SK-N-SH (cell line): ENCODE measurements around the gene IDE. TPM values are rescaled to one million over a fixed set of nuclear protein-coding genes. Genes with fewer than 3 reads are reported as not detected.

Experiments used
- CTCF ChIA-PET: fragments of 300-600, 350-600 bp; formaldehyde crosslinking; extraction: SDS; loops from one replicate; lab custom pipeline; 2021; lab: Yijun Ruan, JAX
- POLR2A ChIA-PET: fragments of 350-600 bp; sonication (Branson Sonifier 250); formaldehyde crosslinking; extraction: SDS; loops from one replicate; lab custom pipeline; 2020; ENCODE audit warnings: antibody characterized with exemption, inconsistent platforms; lab: Yijun Ruan, JAX
- DNase-seq: peaks from one replicate; pipeline ENCODE4 v3.0.0; 2012
- H2AFZ ChIP-seq: fragments of 200-600 bp; sonication (generic); 2 replicates; pipeline ENCODE4 v1.8.1; 2016; ENCODE audit warnings: antibody characterized with exemption, mild to moderate bottlenecking, low read depth
- H3F3A ChIP-seq: fragments of 200-600 bp; sonication (generic); replicated peaks from 2 replicates; pipeline ENCODE3; 2016; ENCODE audit warnings: antibody characterized with exemption, mild to moderate bottlenecking; ENCODE audit not compliant: insufficient read depth
- H3K27ac ChIP-seq, 2 experiments: fragments of 200-500 bp in 1 of 2; fragments of 200-600 bp in 1 of 2; sonication (Bioruptor generic) in 1 of 2; sonication (generic), shearing (Covaris generic) in 1 of 2; 2 replicates each; pipeline versions ENCODE4 v1.5.1 to v1.6.1; 2014 to 2016; ENCODE audit warnings: low read depth in 2 of 2, inconsistent platforms in 1 of 2, low read length in 1 of 2, mild to moderate bottlenecking in 1 of 2, mixed read lengths in 1 of 2
- H3K27me3 ChIP-seq: fragments of 200-600 bp; sonication (generic), shearing (Covaris generic); 2 replicates; pipeline ENCODE4 v1.6.1; 2016; ENCODE audit warnings: mixed run types; ENCODE audit not compliant: insufficient read depth
- H3K36me3 ChIP-seq, 2 experiments: fragments of 200-500 bp in 1 of 2; fragments of 200-600 bp in 1 of 2; sonication (Bioruptor generic) in 1 of 2; sonication (generic) in 1 of 2; replicated peaks in 1 of 2; 2 replicates each; pipeline versions ENCODE3 to v1.5.1; 2014 to 2016; ENCODE audit warnings: low read length in 1 of 2, mild to moderate bottlenecking in 1 of 2; ENCODE audit not compliant: insufficient read depth in 2 of 2, control insufficient read depth in 1 of 2
- H3K4me1 ChIP-seq, 2 experiments: fragments of 200-500 bp in 1 of 2; fragments of 200-600 bp in 1 of 2; sonication (Bioruptor generic) in 1 of 2; sonication (generic), shearing (Covaris generic) in 1 of 2; 2 replicates each; pipeline versions ENCODE4 v1.5.1 to v1.6.1; 2014 to 2016; ENCODE audit warnings: low read depth in 1 of 2, low read length in 1 of 2, mixed run types in 1 of 2; ENCODE audit not compliant: insufficient read depth in 2 of 2, control insufficient read depth in 1 of 2
- H3K4me2 ChIP-seq: fragments of 200-600 bp; sonication (generic), shearing (Covaris generic); 2 replicates; pipeline ENCODE4 v1.6.1; 2017; ENCODE audit warnings: mixed run types
- H3K4me3 ChIP-seq, 2 experiments: fragments of 200-500 bp in 1 of 2; fragments of 200-600 bp in 1 of 2; sonication (Bioruptor generic) in 1 of 2; sonication (generic), shearing (Covaris generic) in 1 of 2; 2 replicates each; pipeline versions ENCODE4 v1.5.1 to v1.8.1; 2014 to 2016; ENCODE audit warnings: low read depth in 2 of 2, inconsistent platforms in 1 of 2, low read length in 1 of 2, mild to moderate bottlenecking in 1 of 2, mixed read lengths in 1 of 2, moderate library complexity in 1 of 2
- H3K79me2 ChIP-seq: fragments of 200-600 bp; sonication (generic); 2 replicates; pipeline ENCODE4 v1.8.1; 2017; ENCODE audit warnings: mild to moderate bottlenecking; ENCODE audit not compliant: insufficient read depth
- H3K9ac ChIP-seq: fragments of 200-600 bp; sonication (generic); 2 replicates; pipeline ENCODE4 v1.6.1; 2017; ENCODE audit warnings: mixed run types
- H3K9me2 ChIP-seq: fragments of 200-600 bp; sonication (generic); 2 replicates; pipeline ENCODE4 v1.6.1; 2017; ENCODE audit warnings: mixed run types
- H3K9me3 ChIP-seq: fragments of 200-600 bp; sonication (generic); 2 replicates; pipeline ENCODE4 v1.6.1; 2017; ENCODE audit warnings: mixed run types, mild to moderate bottlenecking, moderate library complexity
- H4K20me1 ChIP-seq: fragments of 200-600 bp; sonication (generic); 2 replicates; pipeline ENCODE4 v1.6.1; 2017; ENCODE audit warnings: mild to moderate bottlenecking, mixed run types; ENCODE audit not compliant: insufficient read depth
- CHD2 ChIP-seq: fragments of 150-350 bp; IDR thresholded peaks from 2 replicates; pipeline ENCODE4 v1.6.1; 2018; ENCODE audit warnings: low read length; ENCODE audit not compliant: partially characterized antibody
- CTCF ChIP-seq: fragments of 200-600 bp; sonication (generic); IDR thresholded peaks from 2 replicates; pipeline ENCODE4 v1.6.1; 2017; ENCODE audit warnings: antibody characterized with exemption, mild to moderate bottlenecking, moderate library complexity
- EP300 ChIP-seq, 2 experiments: IDR thresholded peaks; 2 replicates each; pipeline versions ENCODE4 v1.4.0 to v1.6.1; 2012; ENCODE audit warnings: borderline replicate concordance in 1 of 2, low read depth in 1 of 2, low read length in 1 of 2
- FOXM1 ChIP-seq: IDR thresholded peaks from 2 replicates; pipeline ENCODE4 v1.4.0; 2012; ENCODE audit warnings: low read depth, mild to moderate bottlenecking
- GATA2 ChIP-seq: sonication (generic); formaldehyde crosslinking; IDR thresholded peaks from 2 replicates; pipeline ENCODE4 v1.5.0; 2020; ENCODE audit warnings: mild to moderate bottlenecking, missing genetic modification reagents
- MXI1 ChIP-seq: IDR thresholded peaks from 2 replicates; pipeline ENCODE4 v1.6.1; 2012; ENCODE audit warnings: mild to moderate bottlenecking, low read depth, low read length, improper control_type of control experiment
- NFIC ChIP-seq: IDR thresholded peaks from 2 replicates; pipeline ENCODE4 v1.4.0; 2012; ENCODE audit warnings: borderline replicate concordance
- NRF1 ChIP-seq: IDR thresholded peaks from 2 replicates; pipeline ENCODE4 v1.6.1; 2012; ENCODE audit warnings: low read depth, mild to moderate bottlenecking, low read length
- POLR2AphosphoS5 ChIP-seq: IDR thresholded peaks from 2 replicates; pipeline ENCODE4 v1.6.1; 2012; ENCODE audit warnings: low read depth, low read length
- RAD21 ChIP-seq: IDR thresholded peaks from 2 replicates; pipeline ENCODE4 v1.6.1; 2012; ENCODE audit warnings: mild to moderate bottlenecking, low read length
- REST ChIP-seq: IDR thresholded peaks from 2 replicates; pipeline ENCODE4 v1.6.1; 2012; ENCODE audit warnings: mild to moderate bottlenecking, low read depth, low read length, moderate library complexity
- RFX5 ChIP-seq: IDR thresholded peaks from 2 replicates; pipeline ENCODE4 v1.6.1; 2012; ENCODE audit warnings: mild to moderate bottlenecking, improper control_type of control experiment, low read length
- SMC3 ChIP-seq: IDR thresholded peaks from 2 replicates; pipeline ENCODE4 v1.6.1; 2012; ENCODE audit warnings: low read depth, low read length, improper control_type of control experiment
- TAF1 ChIP-seq: IDR thresholded peaks from 2 replicates; pipeline ENCODE4 v1.6.1; 2012; ENCODE audit warnings: low read depth, mild to moderate bottlenecking, low read length, moderate library complexity, borderline replicate concordance
- TCF12 ChIP-seq: IDR thresholded peaks from 2 replicates; pipeline ENCODE4 v1.4.0; 2012
- YY1 ChIP-seq: IDR thresholded peaks from 2 replicates; pipeline ENCODE4 v1.4.0; 2012; ENCODE audit warnings: low read depth, mild to moderate bottlenecking
- ZBTB33 ChIP-seq: IDR thresholded peaks from 2 replicates; pipeline ENCODE4 v1.4.0; 2012; ENCODE audit warnings: low read depth, borderline replicate concordance
- WGBS: methylation state at CpG from one replicate; pipeline ENCODE4 v1.1.6; 2017; ENCODE audit warnings: low lambda C conversion rate; 5-methylcytosine and 5-hydroxymethylcytosine counted together
- polyA plus RNA-seq, 3 experiments: library from polyadenylated mRNA; depleted of rRNA; stranded (reverse); fragments of >200 nt; gene quantifications; 2 replicates each; pipeline ENCODE4 v1.2.3, GENCODE V29; 2012

IDE gene
- polyA plus RNA-seq, 1 of the 3 experiments (the other 2 are of a cell fraction) = 9.3 TPM

GRCh38 chr10:92505044-92505443 is 68.8 kb downstream of the IDE start:
- Histone ChIP-seq H3K27ac (no peak overlapping the region), H3F3A (peaks cover 13% of the 10 kb centered on the region), H3K27me3 (no peaks in the 10 kb centered on the region), H3K4me1 (no peaks in the 10 kb centered on the region; a peak in 1 of 4 replicates), H3K4me3 (no peak overlapping the region), H2AFZ (no peak overlapping the region)
- WGBS = 97% methylated on average over 5 of the region's 5 CpGs
- no peak; the same call in 1 of the 2 replicates for TF ChIP-seq CTCF
- TF ChIP-seq GATA2 = no peak
- no peak for TF ChIP-seq NFIC
- TF ChIP-seq NRF1 = no peak
- no peak for TF ChIP-seq POLR2AphosphoS5
- no peak for TF ChIP-seq MXI1
- no peak for TF ChIP-seq TAF1
- TF ChIP-seq ZBTB33 = no peak
- no peak for TF ChIP-seq RAD21
- no peak for TF ChIP-seq YY1
- no peak for TF ChIP-seq TCF12
- no peak for TF ChIP-seq SMC3
- TF ChIP-seq FOXM1 = no peak
- TF ChIP-seq, all 33 proteins: peak for 0
- 0 out of 2 replicates have a peak, but pooled peaks cover 4% of the 10 kb centered on the region for H3K79me2 ChIP-seq
- no peak overlapping the region for H3K9ac ChIP-seq
- H3K4me2 ChIP-seq = no peak overlapping the region
- POLR2A ChIA-PET = no interaction called here
- H3K9me2 ChIP-seq = no peaks in the 10 kb centered on the region
- CTCF ChIA-PET = interaction anchor here (1.7 kb wide), 1 partner anchor 12 kb away, joined by 5 read pairs; no protein-coding TSS in a partner anchor
- no peaks in the 10 kb centered on the region for H3K9me3 ChIP-seq
- no peak for DNase-seq
- no peaks in the 10 kb centered on the region for H4K20me1 ChIP-seq
- peaks cover 49 to 73% of the 10 kb centered on the region in 2 experiments for H3K36me3 ChIP-seq

DNA sequence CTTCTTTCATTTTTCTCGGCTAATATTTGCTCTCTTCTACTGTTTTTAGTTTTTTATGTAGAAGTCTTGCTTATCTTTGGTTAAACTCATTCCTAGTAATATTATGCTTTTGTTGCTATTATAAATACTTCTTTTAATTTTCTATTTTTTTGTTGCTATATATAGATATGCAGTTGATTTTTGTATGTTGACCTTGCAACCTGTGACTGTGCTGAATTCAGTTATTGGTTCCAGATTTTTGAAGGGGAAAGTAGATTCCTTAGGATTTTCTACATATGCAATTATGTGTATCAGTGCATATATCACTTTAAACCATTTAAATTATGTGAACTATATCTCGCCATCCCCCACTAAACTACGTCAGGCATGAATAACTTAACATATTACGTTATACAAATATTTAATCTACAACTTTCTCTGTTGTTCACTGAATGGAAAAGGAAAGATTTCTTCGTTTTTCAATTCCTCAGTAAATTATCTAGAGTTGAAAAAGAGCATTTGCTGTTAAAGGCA is 71.5 kb downstream of the IDE start:
- WGBS = 93% methylated on average over 5 of the region's 5 CpGs
- Histone ChIP-seq H3K4me3 (no peak overlapping the region), H3K4me1 (no peaks in the 10 kb centered on the region; a peak in 1 of 4 replicates), H3K27ac (no peak overlapping the region), H3K36me3 (peaks cover 34 to 61% of the 10 kb centered on the region in 2 experiments), H3K9ac (no peak overlapping the region), H3K79me2 (0 out of 2 replicates have a peak, but pooled peaks cover 4% of the 10 kb centered on the region), H3K27me3 (no peaks in the 10 kb centered on the region), H2AFZ (no peak overlapping the region), H3K9me2 (no peaks in the 10 kb centered on the region), H3F3A (peaks cover 9% of the 10 kb centered on the region), H4K20me1 (no peaks in the 10 kb centered on the region), H3K4me2 (no peak overlapping the region), H3K9me3 (no peaks in the 10 kb centered on the region)
- DNase-seq = no peak
- ChIA-PET CTCF (no interaction called here), POLR2A (no interaction called here)
- TF ChIP-seq RAD21 = no peak
- TF ChIP-seq YY1 = no peak
- TF ChIP-seq RFX5 = no peak
- TF ChIP-seq MXI1 = no peak
- no peak for TF ChIP-seq CHD2
- TF ChIP-seq FOXM1 = no peak
- no peak for TF ChIP-seq EP300 (IDR thresholded peaks at IDR 0.05; ENCODE audit: borderline replicate concordance in 1 of 2, low read depth in 1 of 2, low read length in 1 of 2)
- no peak for TF ChIP-seq ZBTB33
- no peak for TF ChIP-seq REST
